PC-9 (cell line): ENCODE measurements around the gene ZNF654. TPM values are rescaled to one million over a fixed set of nuclear protein-coding genes. Genes with fewer than 3 reads are reported as not detected.

Source experiments
- BruUV-seq: library from RNA; stranded (reverse); fragments of 400-500 nt; replicated peaks from 2 replicates; lab custom pipeline; 2021; lab: Mats Ljungman, UMichigan
- CTCF ChIA-PET: fragments of 300-600 bp; sonication (Branson Sonifier 250); formaldehyde crosslinking; loops from one replicate; lab custom pipeline; 2022; ENCODE audit warnings: antibody characterized with exemption; lab: Charles Lee
- POLR2A ChIA-PET: fragments of 300-600 bp; sonication (Branson Sonifier 250); formaldehyde crosslinking; loops from one replicate; lab custom pipeline; 2022; ENCODE audit warnings: antibody characterized with exemption; ENCODE audit not compliant: unreplicated experiment; lab: Charles Lee
- DNase-seq, 2 experiments: peaks; one replicate each; pipeline versions ENCODE4 v3.0.0 to v3.0.0-alpha.2; 2015 to 2022; ENCODE audit warnings: mixed read lengths in 1 of 2
- H2AFZ ChIP-seq: fragments of 200-600 bp; sonication (generic); 2 replicates; pipeline ENCODE4 v1.8.1; 2017; ENCODE audit warnings: antibody characterized with exemption
- H3F3A ChIP-seq: fragments of 200-600 bp; sonication (generic); 2 replicates; pipeline ENCODE4 v1.8.1; 2017; ENCODE audit warnings: antibody characterized with exemption, mild to moderate bottlenecking, low read depth; ENCODE audit not compliant: insufficient read depth
- H3K27ac ChIP-seq: fragments of 200-600 bp; sonication (generic); 2 replicates; pipeline ENCODE4 v1.6.1; 2016; ENCODE audit warnings: mixed run types
- H3K27me3 ChIP-seq: fragments of 200-600 bp; sonication (generic); 2 replicates; pipeline ENCODE4 v1.6.1; 2016; ENCODE audit warnings: low read depth, mixed run types; ENCODE audit not compliant: insufficient read depth
- H3K36me3 ChIP-seq: fragments of 200-600 bp; sonication (generic); 2 replicates; pipeline ENCODE4 v1.6.1; 2016; ENCODE audit warnings: low read depth, mixed run types
- H3K4me1 ChIP-seq: fragments of 200-600 bp; sonication (generic); replicated peaks from 2 replicates; pipeline ENCODE4 v1.6.1; 2016; ENCODE audit warnings: mixed run types; ENCODE audit not compliant: insufficient read depth
- H3K4me2 ChIP-seq: fragments of 200-600 bp; sonication (generic); 2 replicates; pipeline ENCODE4 v1.6.1; 2017; ENCODE audit warnings: mixed run types
- H3K4me3 ChIP-seq: fragments of 200-600 bp; sonication (generic); 2 replicates; pipeline ENCODE4 v1.6.1; 2016; ENCODE audit warnings: mixed run types
- H3K79me2 ChIP-seq: fragments of 200-600 bp; sonication (generic); 2 replicates; pipeline ENCODE4 v1.6.1; 2017; ENCODE audit warnings: low read depth, mixed run types
- H3K9me2 ChIP-seq: fragments of 200-600 bp; sonication (generic); 2 replicates; pipeline ENCODE4 v1.8.1; 2017; ENCODE audit warnings: mild to moderate bottlenecking; ENCODE audit not compliant: insufficient read depth
- H3K9me3 ChIP-seq: fragments of 200-600 bp; sonication (generic); 2 replicates; pipeline ENCODE4 v1.8.1; 2016; ENCODE audit warnings: low read depth; ENCODE audit not compliant: insufficient read depth
- H4K20me1 ChIP-seq: fragments of 200-600 bp; sonication (generic); 2 replicates; pipeline ENCODE4 v1.8.1; 2017; ENCODE audit not compliant: insufficient read depth
- EZH2 ChIP-seq: fragments of 200-600 bp; sonication (generic); IDR thresholded peaks from 2 replicates; pipeline ENCODE4 v1.8.0; 2017; ENCODE audit warnings: antibody characterized with exemption, low read depth
- intact Hi-C: fragments of 100-400 bp; cut with micrococcal nuclease; formaldehyde crosslinking; loops from one replicate; pipeline ENCODE4 v1.10.0; 2022; ENCODE audit not compliant: unreplicated experiment
- total RNA-seq: library from RNA; stranded (reverse); gene quantifications from 2 replicates; pipeline ENCODE4 v1.2.3, GENCODE V29; 2021
- TF ChIP-seq, protein P1 (sequence below): fragments of 200-600 bp; sonication (generic); conservative IDR thresholded peaks from 2 replicates; pipeline ENCODE4 v1.6.1; 2017; ENCODE audit warnings: mixed run types, antibody characterized with exemption, mild to moderate bottlenecking, moderate library complexity

ZNF654 gene
- total RNA-seq, 1 experiment from 2014 or later = 9.6 TPM

DNA sequence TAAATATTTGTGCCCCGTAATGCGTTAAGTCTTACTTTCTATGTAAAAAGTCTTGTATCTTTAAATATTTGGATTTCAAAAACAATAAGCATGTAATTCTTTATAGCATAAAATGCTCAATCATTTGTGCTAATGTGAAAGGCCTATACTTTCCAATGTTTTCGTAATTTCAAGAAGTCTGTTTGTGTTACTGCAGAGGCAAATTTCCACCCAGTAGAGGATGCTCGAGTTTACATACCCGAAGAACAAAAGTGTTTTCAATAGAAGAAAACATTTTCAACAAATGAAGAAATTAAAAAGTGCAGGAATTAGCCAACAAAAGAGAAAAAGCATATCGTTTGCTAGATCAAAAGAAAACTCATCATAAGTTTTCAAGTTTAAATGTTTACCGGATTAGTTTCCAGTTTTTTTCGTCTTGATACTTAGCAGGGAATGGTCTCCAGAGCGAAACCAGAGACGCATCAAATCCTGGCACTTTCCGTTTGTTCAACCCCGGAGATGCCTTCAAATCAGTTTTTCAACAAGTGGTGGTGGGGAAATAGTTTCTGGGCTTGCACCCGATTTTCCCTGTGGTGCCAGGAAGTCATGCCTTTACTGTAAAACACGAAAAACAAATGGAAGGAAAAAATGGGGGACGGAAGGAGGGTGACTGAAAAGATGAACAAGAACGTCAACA is 1.3 kb upstream of the ZNF654 start:
- TSS peak; percentile 64 for BruUV-seq
- POLR2A ChIA-PET = interaction anchor here (0.5 to 0.6 kb wide), 2 partner anchors 12 to 122 kb away, joined by 3 read pairs; no protein-coding TSS in a partner anchor
- Histone ChIP-seq H3K4me2 (peak overlapping the region; percentile 90), H3K79me2 (peaks cover 57% of the 10 kb centered on the region), H3K27ac (0 out of 2 replicates have a peak overlapping the region, but pooled peaks have one; percentile 4), H2AFZ (peak overlapping the region; percentile 82), H3K4me3 (peak overlapping the region; percentile 89), H4K20me1 (peaks cover 13% of the 10 kb centered on the region; the same call in 1 of the 2 replicates), H3K9me3 (no peaks in the 10 kb centered on the region), H3K4me1 (peaks cover 30% of the 10 kb centered on the region), H3K9me2 (no peaks in the 10 kb centered on the region), H3F3A (no peaks in the 10 kb centered on the region), H3K27me3 (no peaks in the 10 kb centered on the region), H3K36me3 (peaks cover 13% of the 10 kb centered on the region)
- intact Hi-C loops = loop anchor here (2.0 to 5.0 kb wide), 2 partner anchors 55 to 91 kb away; partner anchors contain the start of gene C3orf38
- DNase-seq = no peak
- TF ChIP-seq, protein P1, sequence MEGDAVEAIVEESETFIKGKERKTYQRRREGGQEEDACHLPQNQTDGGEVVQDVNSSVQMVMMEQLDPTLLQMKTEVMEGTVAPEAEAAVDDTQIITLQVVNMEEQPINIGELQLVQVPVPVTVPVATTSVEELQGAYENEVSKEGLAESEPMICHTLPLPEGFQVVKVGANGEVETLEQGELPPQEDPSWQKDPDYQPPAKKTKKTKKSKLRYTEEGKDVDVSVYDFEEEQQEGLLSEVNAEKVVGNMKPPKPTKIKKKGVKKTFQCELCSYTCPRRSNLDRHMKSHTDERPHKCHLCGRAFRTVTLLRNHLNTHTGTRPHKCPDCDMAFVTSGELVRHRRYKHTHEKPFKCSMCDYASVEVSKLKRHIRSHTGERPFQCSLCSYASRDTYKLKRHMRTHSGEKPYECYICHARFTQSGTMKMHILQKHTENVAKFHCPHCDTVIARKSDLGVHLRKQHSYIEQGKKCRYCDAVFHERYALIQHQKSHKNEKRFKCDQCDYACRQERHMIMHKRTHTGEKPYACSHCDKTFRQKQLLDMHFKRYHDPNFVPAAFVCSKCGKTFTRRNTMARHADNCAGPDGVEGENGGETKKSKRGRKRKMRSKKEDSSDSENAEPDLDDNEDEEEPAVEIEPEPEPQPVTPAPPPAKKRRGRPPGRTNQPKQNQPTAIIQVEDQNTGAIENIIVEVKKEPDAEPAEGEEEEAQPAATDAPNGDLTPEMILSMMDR = no peak
- TF ChIP-seq EZH2 = no peak
- CTCF ChIA-PET = no interaction called here

DNA sequence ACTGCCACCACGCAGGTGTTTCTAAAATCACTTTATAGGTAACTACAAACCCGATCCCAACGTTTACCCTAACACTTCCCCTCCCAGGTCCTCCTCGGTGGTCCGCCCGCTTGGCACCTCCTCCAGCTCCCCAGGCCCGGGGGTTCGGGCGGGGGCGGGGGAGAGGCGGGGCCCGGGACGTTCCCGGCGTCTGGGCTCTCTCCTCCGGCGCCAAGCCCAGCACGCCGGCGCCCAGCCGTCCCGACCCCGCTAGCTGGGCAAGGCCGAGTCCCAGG is 812 bp upstream of the ZNF654 start:
- Histone ChIP-seq H3K27me3 (no peaks in the 10 kb centered on the region), H2AFZ (peak overlapping the region; percentile 82), H3K4me2 (peak overlapping the region; percentile 90), H3K36me3 (peaks cover 13% of the 10 kb centered on the region), H3K9me2 (no peaks in the 10 kb centered on the region), H3K4me3 (peak overlapping the region; percentile 89), H3F3A (no peaks in the 10 kb centered on the region), H3K9me3 (no peaks in the 10 kb centered on the region), H3K79me2 (peaks cover 61% of the 10 kb centered on the region), H3K4me1 (peaks cover 30% of the 10 kb centered on the region), H3K27ac (0 out of 2 replicates have a peak overlapping the region, but pooled peaks have one; percentile 4), H4K20me1 (peaks cover 13% of the 10 kb centered on the region; the same call in 1 of the 2 replicates)
- POLR2A ChIA-PET = interaction anchor here (0.5 to 0.7 kb wide), 2 partner anchors 11 to 757 kb away, joined by 3 read pairs; no protein-coding TSS in a partner anchor
- BruUV-seq = no TSS peak
- intact Hi-C loops = loop anchor here (2.0 to 5.0 kb wide), 2 partner anchors 54 to 91 kb away; partner anchors contain the start of gene C3orf38
- CTCF ChIA-PET = no interaction called here
- no peak for TF ChIP-seq EZH2
- TF ChIP-seq, protein P1 = no peak
- no peak for DNase-seq

- intact Hi-C loops = loop anchor here (2.0 to 5.0 kb wide), 2 partner anchors 53 to 89 kb away; partner anchors contain the start of gene C3orf38
- BruUV-seq = TSS peak; percentile 40
- H3K4me1 ChIP-seq = peaks cover 30% of the 10 kb centered on the region
- TF ChIP-seq EZH2 = no peak
- TF ChIP-seq, protein P1 = no peak
- peaks cover 13% of the 10 kb centered on the region; the same call in 1 of the 2 replicates for H4K20me1 ChIP-seq
- no peak for DNase-seq
- H3F3A ChIP-seq = no peaks in the 10 kb centered on the region
- peak overlapping the region; percentile 89 for H2AFZ ChIP-seq
- H3K79me2 ChIP-seq = peaks cover 75% of the 10 kb centered on the region
- no peaks in the 10 kb centered on the region for H3K9me2 ChIP-seq
- peaks cover 13% of the 10 kb centered on the region for H3K36me3 ChIP-seq
- H3K4me3 ChIP-seq = peak overlapping the region; percentile 89
- no peaks in the 10 kb centered on the region for H3K27me3 ChIP-seq
- ChIA-PET CTCF (no interaction called here), POLR2A (no interaction called here)
- H3K27ac ChIP-seq = peak overlapping the region; percentile 33
- H3K9me3 ChIP-seq = no peaks in the 10 kb centered on the region
- peak overlapping the region; percentile 97 for H3K4me2 ChIP-seq
These were observed 520 bp downstream of the ZNF654 start for GRCh38 chr3:88059380-88060170.
